HCEC 1CT (cell line): ENCODE measurements around the gene PHF1.

Source experiments
- DNase-seq: peaks from one replicate; pipeline ENCODE4 v3.0.0-alpha.2; 2017

The PHF1 gene

GRCh38 chr6:33459226-33459625, 48.4 kb downstream of the PHF1 start:
- DNase-seq = no peak
